CD14-positive monocyte (primary cell): Measurements from ENCODE around the gene C4orf54. TPM values are rescaled to one million over a fixed set of nuclear protein-coding genes. Genes with fewer than 3 reads are reported as not detected.

Source experiments
- DNase-seq, 3 donors: peaks; one replicate each; pipeline ENCODE4 v3.0.0-alpha.2; 2011 to 2022
- H2AFZ ChIP-seq: 2 replicates; pipeline ENCODE4 v1.6.0; 2012; ENCODE audit warnings: mild to moderate bottlenecking, low read depth, low read length, inconsistent platforms; ENCODE audit not compliant: insufficient read depth, poor library complexity, severe bottlenecking
- H3K27ac ChIP-seq, 2 donors: 1 replicate in 1 of 2; 2 replicates in 1 of 2; pipeline ENCODE4 v1.5.1; 2012 to 2013; ENCODE audit warnings: low read length in 2 of 2, control low read depth in 1 of 2, inconsistent platforms in 1 of 2, low read depth in 1 of 2, mild to moderate bottlenecking in 1 of 2
- H3K27me3 ChIP-seq, 2 donors: one replicate each; pipeline versions ENCODE4 v1.6.0 to v1.6.1; 2011 to 2013; ENCODE audit warnings: low read length in 2 of 2; ENCODE audit not compliant: control insufficient read depth in 2 of 2, insufficient read depth in 2 of 2
- H3K36me3 ChIP-seq, 2 donors: replicated peaks in 1 of 2; 1 replicate in 1 of 2; 2 replicates in 1 of 2; pipeline versions ENCODE4 v1.5.1 to v1.6.1; 2012 to 2013; ENCODE audit warnings: low read length in 2 of 2, control low read depth in 1 of 2, inconsistent platforms in 1 of 2, mild to moderate bottlenecking in 1 of 2; ENCODE audit not compliant: insufficient read depth in 2 of 2, control insufficient read depth in 1 of 2
- H3K4me1 ChIP-seq, 2 donors: 1 replicate in 1 of 2; 2 replicates in 1 of 2; pipeline versions ENCODE4 v1.5.1 to v1.6.1; 2012 to 2013; ENCODE audit warnings: low read length in 2 of 2, control low read depth in 1 of 2, inconsistent platforms in 1 of 2, mild to moderate bottlenecking in 1 of 2, moderate library complexity in 1 of 2; ENCODE audit not compliant: insufficient read depth in 2 of 2, control insufficient read depth in 1 of 2
- H3K4me2 ChIP-seq: replicated peaks from 2 replicates; pipeline ENCODE3; 2012; ENCODE audit warnings: low read length, moderate library complexity, mild to moderate bottlenecking; ENCODE audit not compliant: poor library complexity, severe bottlenecking; ENCODE audit errors: extremely low read depth
- H3K4me3 ChIP-seq, 3 experiments: fragments of 200-600 bp in 1 of 3; sonication (generic) in 1 of 3; replicated peaks in 1 of 3; 1 replicate in 2 of 3; 2 replicates in 1 of 3; pipeline ENCODE4 v1.5.1; 2011 to 2013; ENCODE audit warnings: low read length in 3 of 3, mild to moderate bottlenecking in 3 of 3, control low read depth in 2 of 3, low read depth in 2 of 3, inconsistent platforms in 1 of 3, moderate library complexity in 1 of 3
- H3K79me2 ChIP-seq: 2 replicates; pipeline ENCODE4 v1.6.0; 2012; ENCODE audit warnings: mild to moderate bottlenecking, control low read depth, inconsistent platforms, low read length, moderate library complexity; ENCODE audit not compliant: insufficient read depth
- H3K9ac ChIP-seq: 2 replicates; pipeline ENCODE4 v1.6.0; 2017; ENCODE audit warnings: low read length, mild to moderate bottlenecking; ENCODE audit not compliant: insufficient read depth, poor library complexity, severe bottlenecking
- H3K9me3 ChIP-seq, 2 donors: replicated peaks in 1 of 2; 1 replicate in 1 of 2; 2 replicates in 1 of 2; pipeline versions ENCODE4 v1.5.1 to v1.6.1; 2012 to 2013; ENCODE audit warnings: low read length in 2 of 2, control low read depth in 1 of 2; ENCODE audit not compliant: control insufficient read depth in 1 of 2, insufficient read depth in 1 of 2
- H4K20me1 ChIP-seq: 2 replicates; pipeline ENCODE4 v1.6.0; 2012; ENCODE audit warnings: mild to moderate bottlenecking, low read length, control low read depth, moderate library complexity; ENCODE audit not compliant: insufficient read depth
- H3K27ac Mint-ChIP-seq, 7 donors: one replicate each; pipeline ENCODE4 v1.8.0; 2020; ENCODE audit warnings: mild to moderate bottlenecking in 7 of 7, mixed read lengths in 7 of 7, moderate library complexity in 6 of 7, inconsistent platforms in 2 of 7
- H3K27me3 Mint-ChIP-seq, 3 donors: one replicate each; pipeline ENCODE4 v1.8.0; 2021 to 2022; ENCODE audit warnings: low read depth in 3 of 3, mild to moderate bottlenecking in 3 of 3, mixed read lengths in 3 of 3, moderate library complexity in 3 of 3, inconsistent platforms in 1 of 3
- H3K36me3 Mint-ChIP-seq, 2 donors: one replicate each; pipeline ENCODE4 v1.8.0; 2020; ENCODE audit warnings: mixed read lengths in 2 of 2, inconsistent platforms in 1 of 2, mild to moderate bottlenecking in 1 of 2
- H3K4me1 Mint-ChIP-seq: one replicate; pipeline ENCODE4 v1.8.0; 2020; ENCODE audit warnings: mild to moderate bottlenecking, mixed read lengths
- H3K4me3 Mint-ChIP-seq, 2 donors: one replicate each; pipeline ENCODE4 v1.8.0; 2020; ENCODE audit warnings: mild to moderate bottlenecking in 2 of 2, mixed read lengths in 2 of 2, moderate library complexity in 1 of 2
- H3K9me3 Mint-ChIP-seq, 7 donors: one replicate each; pipeline ENCODE4 v1.8.0; 2020 to 2022; ENCODE audit warnings: mixed read lengths in 7 of 7, mild to moderate bottlenecking in 6 of 7, moderate library complexity in 6 of 7, inconsistent platforms in 2 of 7
- CTCF ChIP-seq: fragments of 200-600 bp; IDR thresholded peaks from one replicate; pipeline ENCODE4 v1.8.0; 2022; ENCODE audit warnings: antibody characterized with exemption, mild to moderate bottlenecking
- WGBS: methylation state at CpG from one replicate; pipeline ENCODE4 v1.1.5; 2013; ENCODE audit warnings: missing lambda C conversion rate; ENCODE audit not compliant: insufficient coverage; 5-methylcytosine and 5-hydroxymethylcytosine counted together
- intact Hi-C, 2 donors: fragments of 100-400 bp; cut with micrococcal nuclease; formaldehyde crosslinking; loops; one replicate each; pipeline versions ENCODE4 v1.15.0 to v1.15.1; 2023
- polyA plus RNA-seq, 3 donors: library from polyadenylated mRNA; depleted of rRNA in 1 of 3; unstranded in 2 of 3; stranded (reverse) in 1 of 3; fragments of 300-500 nt in 2 of 3; fragments of >200 nt in 1 of 3; fragmentation: Illumina TruSeq in 2 of 3; gene quantifications; 1 replicate in 2 of 3; 2 replicates in 1 of 3; pipeline ENCODE4 v1.2.3, GENCODE V29; 2012 to 2021

The C4orf54 gene
- polyA plus RNA-seq, 3 donors: not detected

GRCh38 chr4:99658666-99659065 is 1.0 kb upstream of the C4orf54 start:
- Mint-ChIP-seq H3K27ac (no peak overlapping the region), H3K27me3 (peaks cover 0 to 2% (median 2%) of the 10 kb centered on the region in 3 donors), H3K4me3 (no peak overlapping the region), H3K4me1 (no peaks in the 10 kb centered on the region), H3K36me3 (no peaks in the 10 kb centered on the region), H3K9me3 (peaks cover 2 to 12% (median 9%) of the 10 kb centered on the region in 7 donors)
- intact Hi-C loops: no loop called here
- H3K79me2 ChIP-seq: no peaks in the 10 kb centered on the region
- no peak overlapping the region for H3K27ac ChIP-seq
- peaks cover 9% of the 10 kb centered on the region in 2 donors for H3K9me3 ChIP-seq
- H4K20me1 ChIP-seq: no peaks in the 10 kb centered on the region
- no peak for TF ChIP-seq CTCF
- WGBS: 100% methylated on average over 1 of the region's 4 CpGs
- no peaks in the 10 kb centered on the region for H3K4me1 ChIP-seq
- H3K4me2 ChIP-seq: no peak overlapping the region
- H3K4me3 ChIP-seq: no peak overlapping the region
- no peak overlapping the region for H2AFZ ChIP-seq
- no peak for DNase-seq
- H3K9ac ChIP-seq: no peak overlapping the region
- H3K27me3 ChIP-seq: no peaks in the 10 kb centered on the region
- H3K36me3 ChIP-seq: no peaks in the 10 kb centered on the region

- no peaks in the 10 kb centered on the region for H3K4me1 Mint-ChIP-seq
- Histone ChIP-seq H3K4me2 (no peak overlapping the region), H3K79me2 (no peaks in the 10 kb centered on the region), H2AFZ (no peak overlapping the region), H3K27ac (no peak overlapping the region), H3K4me1 (no peaks in the 10 kb centered on the region), H3K9me3 (peaks cover 28 to 41% of the 10 kb centered on the region in 2 donors), H3K27me3 (no peaks in the 10 kb centered on the region), H3K9ac (no peak overlapping the region), H3K36me3 (no peaks in the 10 kb centered on the region), H3K4me3 (no peak overlapping the region), H4K20me1 (no peaks in the 10 kb centered on the region)
- no peak for DNase-seq
- no peak overlapping the region for H3K27ac Mint-ChIP-seq
- intact Hi-C loops: no loop called here
- no peaks in the 10 kb centered on the region for H3K36me3 Mint-ChIP-seq
- no peak overlapping the region for H3K4me3 Mint-ChIP-seq
- H3K9me3 Mint-ChIP-seq: peaks cover 18 to 39% (median 32%) of the 10 kb centered on the region in 7 donors
- peaks cover 0 to 3% (median 2%) of the 10 kb centered on the region in 3 donors for H3K27me3 Mint-ChIP-seq
- 92% methylated on average over 4 of the region's 9 CpGs for WGBS
- no peak for TF ChIP-seq CTCF
These were observed 2.1 kb downstream of the C4orf54 start for GRCh38 chr4:99655308-99656081.
